ENCODE data around the gene TMBIM1.

DNA sequence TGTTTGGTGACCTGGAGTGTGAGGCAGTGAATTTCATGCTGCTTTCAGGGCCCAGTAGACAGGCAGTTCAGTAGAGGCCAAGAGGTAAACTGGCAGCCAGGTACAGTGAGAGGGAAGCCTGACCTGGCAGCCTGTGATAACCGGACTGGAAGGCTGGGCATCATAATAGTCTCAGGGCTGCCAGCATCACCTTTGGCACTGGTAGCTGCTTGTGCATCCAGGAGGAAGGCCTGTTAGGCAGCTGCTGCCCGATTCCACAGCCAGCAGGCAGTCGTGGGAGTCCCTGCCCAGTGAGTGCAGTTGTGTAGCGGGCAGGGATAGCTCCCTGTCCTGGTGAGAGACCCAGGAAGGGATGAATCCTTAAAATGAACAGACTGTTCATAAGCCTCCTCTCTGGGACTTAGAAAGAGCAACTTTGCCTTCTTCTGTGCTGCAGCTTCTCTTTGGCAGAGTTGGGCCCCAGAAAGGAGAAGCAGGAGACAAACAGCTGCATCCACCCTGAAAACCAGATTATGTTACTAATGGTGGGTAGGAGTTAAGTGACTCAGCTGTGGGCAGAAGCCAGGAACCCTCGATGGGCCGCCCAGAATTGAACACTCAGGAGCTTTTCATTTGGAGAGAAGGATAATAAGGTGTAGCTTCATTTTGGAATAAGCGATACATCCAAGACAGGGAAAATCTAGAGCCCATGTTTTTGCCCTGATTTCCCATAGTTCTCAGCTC, 39.6 kb downstream of the TMBIM1 start:
- TF ChIP-seq BRD4 (IDR thresholded peaks at IDR 0.05) = no peak
- TF ChIP-seq, protein P1, sequence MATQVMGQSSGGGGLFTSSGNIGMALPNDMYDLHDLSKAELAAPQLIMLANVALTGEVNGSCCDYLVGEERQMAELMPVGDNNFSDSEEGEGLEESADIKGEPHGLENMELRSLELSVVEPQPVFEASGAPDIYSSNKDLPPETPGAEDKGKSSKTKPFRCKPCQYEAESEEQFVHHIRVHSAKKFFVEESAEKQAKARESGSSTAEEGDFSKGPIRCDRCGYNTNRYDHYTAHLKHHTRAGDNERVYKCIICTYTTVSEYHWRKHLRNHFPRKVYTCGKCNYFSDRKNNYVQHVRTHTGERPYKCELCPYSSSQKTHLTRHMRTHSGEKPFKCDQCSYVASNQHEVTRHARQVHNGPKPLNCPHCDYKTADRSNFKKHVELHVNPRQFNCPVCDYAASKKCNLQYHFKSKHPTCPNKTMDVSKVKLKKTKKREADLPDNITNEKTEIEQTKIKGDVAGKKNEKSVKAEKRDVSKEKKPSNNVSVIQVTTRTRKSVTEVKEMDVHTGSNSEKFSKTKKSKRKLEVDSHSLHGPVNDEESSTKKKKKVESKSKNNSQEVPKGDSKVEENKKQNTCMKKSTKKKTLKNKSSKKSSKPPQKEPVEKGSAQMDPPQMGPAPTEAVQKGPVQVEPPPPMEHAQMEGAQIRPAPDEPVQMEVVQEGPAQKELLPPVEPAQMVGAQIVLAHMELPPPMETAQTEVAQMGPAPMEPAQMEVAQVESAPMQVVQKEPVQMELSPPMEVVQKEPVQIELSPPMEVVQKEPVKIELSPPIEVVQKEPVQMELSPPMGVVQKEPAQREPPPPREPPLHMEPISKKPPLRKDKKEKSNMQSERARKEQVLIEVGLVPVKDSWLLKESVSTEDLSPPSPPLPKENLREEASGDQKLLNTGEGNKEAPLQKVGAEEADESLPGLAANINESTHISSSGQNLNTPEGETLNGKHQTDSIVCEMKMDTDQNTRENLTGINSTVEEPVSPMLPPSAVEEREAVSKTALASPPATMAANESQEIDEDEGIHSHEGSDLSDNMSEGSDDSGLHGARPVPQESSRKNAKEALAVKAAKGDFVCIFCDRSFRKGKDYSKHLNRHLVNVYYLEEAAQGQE (IDR thresholded peaks at IDR 0.05; ENCODE audit: borderline replicate concordance) = no peak
- TF ChIP-seq, protein P1 (CRISPR knock-in tag; IDR thresholded peaks at IDR 0.05; ENCODE audit: low read depth) = no peak
- no peak for TF ChIP-seq HNRNPH1 (optimal IDR thresholded peaks at IDR 0.05; ENCODE audit: low read depth, low read length)
- TF ChIP-seq, protein P2, sequence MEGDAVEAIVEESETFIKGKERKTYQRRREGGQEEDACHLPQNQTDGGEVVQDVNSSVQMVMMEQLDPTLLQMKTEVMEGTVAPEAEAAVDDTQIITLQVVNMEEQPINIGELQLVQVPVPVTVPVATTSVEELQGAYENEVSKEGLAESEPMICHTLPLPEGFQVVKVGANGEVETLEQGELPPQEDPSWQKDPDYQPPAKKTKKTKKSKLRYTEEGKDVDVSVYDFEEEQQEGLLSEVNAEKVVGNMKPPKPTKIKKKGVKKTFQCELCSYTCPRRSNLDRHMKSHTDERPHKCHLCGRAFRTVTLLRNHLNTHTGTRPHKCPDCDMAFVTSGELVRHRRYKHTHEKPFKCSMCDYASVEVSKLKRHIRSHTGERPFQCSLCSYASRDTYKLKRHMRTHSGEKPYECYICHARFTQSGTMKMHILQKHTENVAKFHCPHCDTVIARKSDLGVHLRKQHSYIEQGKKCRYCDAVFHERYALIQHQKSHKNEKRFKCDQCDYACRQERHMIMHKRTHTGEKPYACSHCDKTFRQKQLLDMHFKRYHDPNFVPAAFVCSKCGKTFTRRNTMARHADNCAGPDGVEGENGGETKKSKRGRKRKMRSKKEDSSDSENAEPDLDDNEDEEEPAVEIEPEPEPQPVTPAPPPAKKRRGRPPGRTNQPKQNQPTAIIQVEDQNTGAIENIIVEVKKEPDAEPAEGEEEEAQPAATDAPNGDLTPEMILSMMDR (IDR thresholded peaks at IDR 0.05 in 2 of 3, conservative IDR thresholded peaks at IDR 0.05 in 1 of 3; ENCODE audit: insufficient read depth in 2 of 3, low read depth in 1 of 3, low read length in 3 of 3) = no peak
- no peak for TF ChIP-seq KDM4B (IDR thresholded peaks at IDR 0.05; ENCODE audit: borderline replicate concordance in 2 of 2, low read depth in 1 of 2)
- TF ChIP-seq POLR2H (tag; IDR thresholded peaks at IDR 0.05; ENCODE audit: low read depth) = no peak
- no peak for TF ChIP-seq MTA2 (IDR thresholded peaks at IDR 0.05; ENCODE audit: low read depth)
- no peak for TF ChIP-seq NUFIP1 (IDR thresholded peaks at IDR 0.05; ENCODE audit: partially characterized antibody)
- no peak for TF ChIP-seq ZNF12 (CRISPR knock-in tag; IDR thresholded peaks at IDR 0.05)
- TF ChIP-seq EP300 (IDR thresholded peaks at IDR 0.05; ENCODE audit: low read length) = no peak
